ENCODE data around the gene RACK1. TPM values are rescaled to one million over a fixed set of nuclear protein-coding genes. Genes with fewer than 3 reads are reported as not detected.
A peak's percentile ranks its signal among the peaks of the same experiment; 100 is the strongest.
"Not testable (repeated sequence)": the region's sequence is repeated elsewhere in the genome, so short reads cannot be mapped to it uniquely, and the experiment has no call there.

Gene RACK1
- polyA plus RNA-seq, 1 donor (not counting 4 experiments of a cell fraction or from before 2014, with no cell fraction given), result 3,291 TPM

- no peaks in the 10 kb centered on the region for H3K36me3 ChIP-seq (ENCODE audit: control insufficient read depth in 2 of 2, extremely low read depth in 1 of 2, insufficient read depth in 2 of 2, low read length in 2 of 2)
- dilution Hi-C loops (cut with MboI; ENCODE audit: extremely low pct_ligation_motif_present, low sequenced_read_pairs), result no loop called here
- peak overlapping the region; percentile 36 for H3K27ac ChIP-seq (ENCODE audit: control insufficient read depth, insufficient read depth, low read length)
- peak overlapping the region; percentile 36 to 76 (median 57) for H3K4me3 ChIP-seq (ENCODE audit: control insufficient read depth in 2 of 3, extremely low read depth in 1 of 3, insufficient read depth in 2 of 3, low read depth in 1 of 3, low read length in 3 of 3)
- TF ChIP-seq, protein P1, sequence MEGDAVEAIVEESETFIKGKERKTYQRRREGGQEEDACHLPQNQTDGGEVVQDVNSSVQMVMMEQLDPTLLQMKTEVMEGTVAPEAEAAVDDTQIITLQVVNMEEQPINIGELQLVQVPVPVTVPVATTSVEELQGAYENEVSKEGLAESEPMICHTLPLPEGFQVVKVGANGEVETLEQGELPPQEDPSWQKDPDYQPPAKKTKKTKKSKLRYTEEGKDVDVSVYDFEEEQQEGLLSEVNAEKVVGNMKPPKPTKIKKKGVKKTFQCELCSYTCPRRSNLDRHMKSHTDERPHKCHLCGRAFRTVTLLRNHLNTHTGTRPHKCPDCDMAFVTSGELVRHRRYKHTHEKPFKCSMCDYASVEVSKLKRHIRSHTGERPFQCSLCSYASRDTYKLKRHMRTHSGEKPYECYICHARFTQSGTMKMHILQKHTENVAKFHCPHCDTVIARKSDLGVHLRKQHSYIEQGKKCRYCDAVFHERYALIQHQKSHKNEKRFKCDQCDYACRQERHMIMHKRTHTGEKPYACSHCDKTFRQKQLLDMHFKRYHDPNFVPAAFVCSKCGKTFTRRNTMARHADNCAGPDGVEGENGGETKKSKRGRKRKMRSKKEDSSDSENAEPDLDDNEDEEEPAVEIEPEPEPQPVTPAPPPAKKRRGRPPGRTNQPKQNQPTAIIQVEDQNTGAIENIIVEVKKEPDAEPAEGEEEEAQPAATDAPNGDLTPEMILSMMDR (optimal IDR thresholded peaks at IDR 0.05 in 1 of 3, IDR thresholded peaks at IDR 0.05 in 1 of 3, conservative IDR thresholded peaks at IDR 0.05 in 1 of 3; ENCODE audit: extremely low read depth in 1 of 3, insufficient read depth in 2 of 3, low read length in 3 of 3), result peak in 1 of 3 experiments; percentile 28
- TF ChIP-seq EZH2 (IDR thresholded peaks at IDR 0.05; ENCODE audit: low read length), result no peak
- peak overlapping the region; percentile 52 for H3K9ac ChIP-seq (ENCODE audit: control insufficient read depth, extremely low read depth, insufficient read depth, low read length)
- H3K4me1 ChIP-seq (ENCODE audit: control insufficient read depth, extremely low read depth, insufficient read depth, low read length), result peaks cover 7% of the 10 kb centered on the region
- FAIRE-seq (no peak), DNase-seq (ENCODE audit: low read depth, low spot score) (no peak)
- H3K4me2 ChIP-seq (ENCODE audit: control insufficient read depth, extremely low read depth, insufficient read depth, low read depth, low read length), result peak overlapping the region; percentile 92
- no peaks in the 10 kb centered on the region for H3K79me2 ChIP-seq (ENCODE audit: control insufficient read depth, insufficient read depth, low read length)
- H2AFZ ChIP-seq (ENCODE audit: control insufficient read depth, low read length), result peak overlapping the region; percentile 90
- no peaks in the 10 kb centered on the region for H3K9me1 ChIP-seq (ENCODE audit: control insufficient read depth, extremely low read depth, insufficient read depth, low read length)
- no peaks in the 10 kb centered on the region for H3K9me3 ChIP-seq (ENCODE audit: control insufficient read depth, low read depth, low read length)
- no peaks in the 10 kb centered on the region for H3K27me3 ChIP-seq (ENCODE audit: control insufficient read depth, extremely low read depth, insufficient read depth, low read length)
- H4K20me1 ChIP-seq (ENCODE audit: control insufficient read depth, extremely low read depth, insufficient read depth, low read length), result no peaks in the 10 kb centered on the region
Measured at GRCh38 chr5:181217111-181217802, 26.4 kb downstream of the RACK1 start.

DNA sequence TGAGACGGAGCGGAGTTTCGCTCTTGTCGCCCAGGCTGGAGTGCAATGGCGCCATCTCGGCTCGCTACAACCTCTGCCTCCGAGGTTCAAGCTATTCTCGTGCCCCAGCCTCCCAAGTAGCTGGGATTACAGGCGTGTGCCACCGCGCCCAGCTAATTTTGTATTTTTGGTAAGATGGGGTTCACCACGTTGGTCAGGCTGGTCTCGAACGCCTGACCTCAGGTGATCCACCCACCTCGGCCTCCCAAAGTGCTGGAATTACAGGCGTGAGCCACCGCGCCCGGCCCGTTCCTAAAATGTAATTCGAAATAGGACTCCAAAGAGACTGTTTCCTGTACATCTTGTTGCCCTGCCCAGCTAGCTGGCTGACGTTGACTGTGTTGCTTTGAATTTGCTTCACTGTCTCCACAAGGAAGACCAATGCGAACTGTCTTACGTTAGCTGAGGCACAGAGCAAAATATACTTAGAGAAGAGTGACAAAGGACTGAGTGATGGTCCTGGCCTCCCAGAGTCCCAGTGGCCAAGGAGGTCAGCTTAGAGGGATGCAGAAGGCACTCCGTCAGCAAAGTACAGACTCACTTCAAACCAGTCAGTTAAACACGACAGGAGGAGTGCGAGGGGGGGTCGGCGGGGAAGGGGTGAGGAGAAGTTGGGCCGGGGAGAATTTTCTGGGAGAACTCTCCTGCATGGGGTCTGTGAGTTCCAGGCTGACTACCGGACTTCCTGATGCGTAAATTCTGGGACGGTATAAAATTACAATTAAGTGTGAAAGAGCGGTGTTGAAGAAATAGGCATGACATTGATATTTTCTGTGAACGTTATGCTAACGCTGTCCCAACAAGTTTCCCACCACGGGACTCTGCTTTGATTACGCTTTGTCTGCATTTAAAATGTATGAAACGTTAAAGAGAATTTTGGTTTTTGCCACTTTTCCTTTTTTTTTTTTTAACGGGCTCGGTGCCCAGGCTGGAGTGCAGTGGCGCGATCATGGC, 27.4 kb downstream of the RACK1 start:
- no peaks in the 10 kb centered on the region for H3K27me3 ChIP-seq (ENCODE audit: control insufficient read depth, extremely low read depth, insufficient read depth, low read length)
- FAIRE-seq (peak; percentile 13), DNase-seq (ENCODE audit: low read depth, low spot score) (no peak)
- peak overlapping the region; percentile 63 for H2AFZ ChIP-seq (ENCODE audit: control insufficient read depth, low read length)
- H4K20me1 ChIP-seq (ENCODE audit: control insufficient read depth, extremely low read depth, insufficient read depth, low read length), result no peaks in the 10 kb centered on the region
- dilution Hi-C loops (cut with MboI; ENCODE audit: extremely low pct_ligation_motif_present, low sequenced_read_pairs), result no loop called here
- H3K4me3 ChIP-seq (ENCODE audit: control insufficient read depth in 2 of 3, extremely low read depth in 1 of 3, insufficient read depth in 2 of 3, low read depth in 1 of 3, low read length in 3 of 3), result peak overlapping the region; percentile 12 to 80 (median 18)
- no peaks in the 10 kb centered on the region for H3K9me1 ChIP-seq (ENCODE audit: control insufficient read depth, extremely low read depth, insufficient read depth, low read length)
- peaks cover 7% of the 10 kb centered on the region for H3K4me1 ChIP-seq (ENCODE audit: control insufficient read depth, extremely low read depth, insufficient read depth, low read length)
- TF ChIP-seq, protein P1 (optimal IDR thresholded peaks at IDR 0.05 in 1 of 3, IDR thresholded peaks at IDR 0.05 in 1 of 3, conservative IDR thresholded peaks at IDR 0.05 in 1 of 3; ENCODE audit: extremely low read depth in 1 of 3, insufficient read depth in 2 of 3, low read length in 3 of 3), result no peak
- TF ChIP-seq EZH2 (IDR thresholded peaks at IDR 0.05; ENCODE audit: low read length), result no peak
- peak overlapping the region; percentile 59 for H3K4me2 ChIP-seq (ENCODE audit: control insufficient read depth, extremely low read depth, insufficient read depth, low read depth, low read length)
- no peaks in the 10 kb centered on the region for H3K9me3 ChIP-seq (ENCODE audit: control insufficient read depth, low read depth, low read length)
- peak overlapping the region; percentile 4 for H3K9ac ChIP-seq (ENCODE audit: control insufficient read depth, extremely low read depth, insufficient read depth, low read length)
- H3K79me2 ChIP-seq (ENCODE audit: control insufficient read depth, insufficient read depth, low read length), result no peaks in the 10 kb centered on the region
- no peaks in the 10 kb centered on the region for H3K36me3 ChIP-seq (ENCODE audit: control insufficient read depth in 2 of 2, extremely low read depth in 1 of 2, insufficient read depth in 2 of 2, low read length in 2 of 2)
- peak overlapping the region; percentile 20 for H3K27ac ChIP-seq (ENCODE audit: control insufficient read depth, insufficient read depth, low read length)

DNA sequence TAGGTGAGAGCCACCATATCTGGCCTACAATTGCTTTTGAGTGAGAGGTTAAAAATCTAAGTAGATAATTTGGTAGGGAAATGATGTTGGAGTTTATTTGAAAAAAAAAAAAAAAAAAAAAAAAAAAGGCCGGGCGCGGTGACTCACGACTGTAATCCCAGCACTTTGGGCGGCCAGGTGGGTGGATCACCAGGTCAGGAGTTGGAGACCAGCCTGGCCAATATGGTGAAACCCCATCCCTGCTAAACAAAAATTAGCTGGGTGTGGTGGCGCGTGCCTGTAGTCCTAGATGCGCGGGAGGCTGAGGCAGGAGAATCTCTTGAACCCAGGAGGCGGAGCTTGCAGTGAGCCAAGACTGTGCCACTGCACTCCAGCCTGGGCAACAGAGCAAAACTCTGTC, 29.5 kb downstream of the RACK1 start:
- H3K36me3 ChIP-seq (ENCODE audit: control insufficient read depth in 2 of 2, extremely low read depth in 1 of 2, insufficient read depth in 2 of 2, low read length in 2 of 2); DNase-seq (ENCODE audit: low read depth, low spot score); FAIRE-seq; H3K9me1 ChIP-seq (ENCODE audit: control insufficient read depth, extremely low read depth, insufficient read depth, low read length); H3K9ac ChIP-seq (ENCODE audit: control insufficient read depth, extremely low read depth, insufficient read depth, low read length); H3K27ac ChIP-seq (ENCODE audit: control insufficient read depth, insufficient read depth, low read length); H3K79me2 ChIP-seq (ENCODE audit: control insufficient read depth, insufficient read depth, low read length); H3K4me2 ChIP-seq (ENCODE audit: control insufficient read depth, extremely low read depth, insufficient read depth, low read depth, low read length); H2AFZ ChIP-seq (ENCODE audit: control insufficient read depth, low read length); H3K4me3 ChIP-seq (ENCODE audit: control insufficient read depth in 2 of 3, extremely low read depth in 1 of 3, insufficient read depth in 2 of 3, low read depth in 1 of 3, low read length in 3 of 3); H3K4me1 ChIP-seq (ENCODE audit: control insufficient read depth, extremely low read depth, insufficient read depth, low read length); dilution Hi-C loops (cut with MboI; ENCODE audit: extremely low pct_ligation_motif_present, low sequenced_read_pairs); H3K9me3 ChIP-seq (ENCODE audit: control insufficient read depth, low read depth, low read length); H4K20me1 ChIP-seq (ENCODE audit: control insufficient read depth, extremely low read depth, insufficient read depth, low read length); H3K27me3 ChIP-seq (ENCODE audit: control insufficient read depth, extremely low read depth, insufficient read depth, low read length): not testable (repeated sequence)
